HG03039 (cell line): Measurements from ENCODE around the gene STPG2.
A peak's percentile ranks its signal among the peaks of the same experiment; 100 is the strongest.

Experiments
- ATAC-seq: cut with Tn5 transposase; IDR thresholded peaks from one replicate; pipeline ENCODE4 v1.9.1; 2021; ENCODE audit warnings: mild to moderate bottlenecking, moderate library complexity; ENCODE audit not compliant: unreplicated experiment

STPG2 gene

GRCh38 chr4:98143001-98143899 lies at the start of gene STPG2:
STPG2 (minus strand) TSS chr4:98143476.
- peak; percentile 100 for ATAC-seq

DNA sequence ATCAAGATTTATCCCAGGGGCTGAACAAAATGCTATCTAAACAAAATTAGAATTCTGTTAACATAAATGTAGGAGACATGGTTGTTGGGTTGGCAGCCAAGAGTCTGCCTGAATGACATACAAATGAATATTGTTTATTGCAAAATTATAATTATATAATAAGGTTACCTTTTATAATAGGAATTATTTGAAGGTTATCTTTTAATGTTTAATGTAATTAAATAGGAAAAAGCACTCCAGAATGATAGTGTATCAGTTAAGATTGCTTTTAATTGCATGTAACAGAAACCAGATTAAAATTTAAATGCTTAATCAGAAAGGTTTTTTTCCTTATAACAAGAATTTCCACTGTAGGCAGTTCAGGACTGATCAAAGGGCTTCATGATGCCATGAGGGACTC lies 42.0 kb upstream of the STPG2 start:
- no peak for ATAC-seq

DNA sequence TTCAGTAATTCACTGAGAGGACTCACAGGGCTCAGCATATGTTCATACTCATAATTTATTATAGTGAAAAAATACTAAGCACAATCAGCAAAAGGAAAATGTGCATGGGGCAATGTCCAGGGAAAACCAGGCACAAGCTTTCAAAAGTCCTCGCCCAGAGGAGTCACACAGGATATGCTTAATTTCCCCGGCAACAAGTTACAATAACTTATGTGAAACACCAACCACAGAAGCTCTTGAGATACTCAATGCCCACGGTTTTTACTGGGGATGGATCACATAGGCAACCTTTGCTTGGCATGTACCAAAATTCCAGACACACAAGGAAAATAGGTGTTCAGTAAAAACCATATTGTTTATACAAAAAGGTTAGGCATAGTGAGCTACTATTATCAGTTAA lies 38.5 kb upstream of the STPG2 start:
- ATAC-seq, result peak; percentile 58

DNA sequence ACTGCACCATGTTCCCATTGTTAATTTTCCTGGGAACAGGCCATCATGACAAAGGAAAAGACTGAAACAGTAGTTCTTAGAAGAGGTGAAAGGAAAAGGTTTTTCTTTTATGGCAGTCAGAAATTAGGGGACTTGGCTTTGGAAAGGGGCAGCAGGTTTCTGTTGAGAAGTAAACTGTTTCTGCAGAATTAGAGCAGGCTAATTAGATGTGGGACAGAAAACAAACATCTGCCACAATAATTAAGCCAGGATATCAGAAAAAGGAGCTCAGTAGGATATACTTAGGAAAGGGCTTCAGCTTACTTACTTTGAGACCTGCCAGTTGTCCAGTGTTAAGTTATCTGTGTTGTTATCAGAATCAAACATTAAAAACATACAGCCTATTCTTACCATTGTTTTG lies 36.7 kb upstream of the STPG2 start:
- ATAC-seq, result no peak

- no peak for ATAC-seq
Observed at GRCh38 chr4:98176531-98176930, 33.3 kb upstream of the STPG2 start.

GRCh38 chr4:98170035-98170434 lies 26.8 kb upstream of the STPG2 start:
- ATAC-seq, result no peak

GRCh38 chr4:98166731-98167041 lies 23.4 kb upstream of the STPG2 start:
- ATAC-seq, result no peak

- no peak for ATAC-seq
Observed at GRCh38 chr4:98166025-98166730, 22.9 kb upstream of the STPG2 start.

GRCh38 chr4:98162696-98163095 lies 19.4 kb upstream of the STPG2 start:
- no peak for ATAC-seq

GRCh38 chr4:98151145-98151924 lies 8.1 kb upstream of the STPG2 start:
- peak; percentile 50 for ATAC-seq

- ATAC-seq, result no peak
Observed at GRCh38 chr4:98150092-98150761, 7.0 kb upstream of the STPG2 start.

DNA sequence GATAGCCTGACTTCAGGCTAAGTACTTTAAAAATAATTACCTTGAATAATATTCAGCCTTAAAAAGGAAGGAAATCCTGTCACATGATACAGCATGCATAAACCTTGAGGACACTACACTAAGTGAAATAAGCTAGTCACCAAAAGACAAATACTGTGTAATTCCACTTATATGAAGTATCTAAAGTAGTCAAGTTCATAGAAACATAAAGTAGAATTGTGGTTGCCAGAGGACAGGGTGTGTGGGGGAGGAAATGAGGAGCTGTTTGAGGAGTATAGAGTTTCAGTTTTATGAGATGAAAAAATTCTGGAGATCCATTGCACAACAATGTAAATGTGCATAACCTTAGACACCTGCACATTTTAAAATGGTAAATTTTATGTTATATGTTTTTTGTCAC lies 5.6 kb upstream of the STPG2 start:
- no peak for ATAC-seq

DNA sequence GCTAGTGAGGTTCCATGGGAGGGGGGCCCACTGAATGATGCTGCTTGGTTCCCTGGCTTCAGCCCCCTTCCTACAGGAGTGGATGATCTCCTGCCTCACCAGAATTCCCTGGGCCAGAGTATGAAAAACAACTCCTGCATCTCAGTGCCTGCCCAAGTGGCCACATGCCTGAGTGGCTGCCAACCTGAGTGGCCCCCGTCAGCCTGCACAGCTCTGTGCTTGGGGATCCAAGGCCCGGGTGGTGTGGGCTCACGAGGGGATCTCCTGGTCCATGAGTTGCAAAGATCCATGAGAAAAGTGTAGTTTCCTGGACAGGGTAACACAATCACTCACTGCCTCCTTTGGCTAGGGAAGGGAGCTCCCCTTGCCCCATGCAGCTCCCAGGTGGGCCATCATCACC lies 17.1 kb downstream of the STPG2 start:
- no peak for ATAC-seq

DNA sequence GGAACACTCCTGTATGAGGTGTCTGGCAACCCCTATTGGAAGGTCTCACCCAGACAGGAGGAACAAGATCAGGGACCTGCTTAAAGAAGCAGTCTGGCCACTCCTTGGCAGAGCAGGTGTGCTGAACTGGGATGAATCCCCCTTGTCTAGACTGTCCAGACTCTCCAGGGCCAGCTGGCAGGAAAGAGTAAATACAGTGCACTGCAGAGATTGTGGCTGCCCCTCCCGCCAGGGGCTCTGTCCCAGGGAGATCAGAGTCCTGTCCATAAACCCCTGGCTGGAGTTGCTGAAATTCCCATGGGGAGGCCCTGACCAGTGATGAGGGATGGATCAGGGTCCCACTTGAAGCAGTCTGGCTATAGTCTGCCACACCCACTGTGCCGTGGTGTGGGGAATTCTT lies 17.7 kb downstream of the STPG2 start:
- ATAC-seq, result no peak

DNA sequence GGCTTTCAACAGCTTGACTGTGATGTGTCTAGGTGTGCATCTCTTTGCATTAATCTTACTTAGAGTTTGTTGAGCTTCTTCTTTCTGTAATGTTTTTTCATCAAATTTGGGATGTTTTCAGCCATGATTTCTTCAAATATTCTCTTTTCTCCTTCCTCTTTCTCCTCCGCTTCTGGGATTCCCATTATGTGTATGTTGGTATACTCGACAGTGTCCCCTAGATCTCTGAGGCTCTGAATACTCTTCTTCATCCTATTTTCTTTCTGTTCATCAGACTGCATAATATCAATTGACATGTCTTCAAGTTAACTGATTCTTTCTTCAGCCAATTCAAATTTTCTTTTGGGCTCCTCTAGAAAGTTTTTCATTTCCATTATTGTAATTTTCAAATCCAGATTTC lies 25.9 kb downstream of the STPG2 start:
- no peak for ATAC-seq

DNA sequence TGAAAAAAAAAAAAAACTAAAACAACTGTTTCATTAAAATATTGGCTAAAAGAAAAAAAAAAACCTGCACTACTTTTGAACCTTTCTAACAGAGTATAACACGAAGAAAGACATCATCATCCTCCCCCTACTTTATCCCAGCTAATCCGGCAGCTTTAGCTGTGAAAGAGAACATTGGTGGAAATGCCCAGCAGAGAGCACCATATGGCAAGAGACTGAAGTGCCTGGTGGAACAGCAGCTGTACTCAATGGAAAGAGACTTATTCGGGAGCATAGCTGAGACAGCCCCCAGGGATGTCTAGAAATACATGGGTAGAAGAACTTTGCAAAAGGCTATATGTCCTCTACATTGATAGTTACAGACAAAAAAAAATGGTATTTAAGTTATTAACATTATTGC lies 30.3 kb downstream of the STPG2 start:
- no peak for ATAC-seq

DNA sequence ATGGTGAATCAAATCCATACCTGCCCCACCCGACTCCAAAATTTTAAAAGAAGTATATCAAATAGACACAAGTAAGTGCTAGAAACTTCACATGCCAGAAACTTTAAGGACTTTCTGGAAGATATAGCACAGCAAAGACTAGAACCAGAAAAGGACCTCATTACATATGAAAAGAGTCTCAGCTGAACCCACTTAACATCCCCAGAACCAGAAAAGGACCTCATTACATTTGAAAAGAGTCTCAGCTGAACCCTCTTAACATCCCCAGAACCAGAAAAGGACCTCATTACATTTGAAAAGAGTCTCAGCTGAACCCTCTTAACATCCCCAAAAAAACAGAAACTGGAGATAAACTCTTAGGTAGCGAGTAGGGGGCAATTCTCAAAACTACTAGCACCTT lies 32.3 kb downstream of the STPG2 start:
- no peak for ATAC-seq

DNA sequence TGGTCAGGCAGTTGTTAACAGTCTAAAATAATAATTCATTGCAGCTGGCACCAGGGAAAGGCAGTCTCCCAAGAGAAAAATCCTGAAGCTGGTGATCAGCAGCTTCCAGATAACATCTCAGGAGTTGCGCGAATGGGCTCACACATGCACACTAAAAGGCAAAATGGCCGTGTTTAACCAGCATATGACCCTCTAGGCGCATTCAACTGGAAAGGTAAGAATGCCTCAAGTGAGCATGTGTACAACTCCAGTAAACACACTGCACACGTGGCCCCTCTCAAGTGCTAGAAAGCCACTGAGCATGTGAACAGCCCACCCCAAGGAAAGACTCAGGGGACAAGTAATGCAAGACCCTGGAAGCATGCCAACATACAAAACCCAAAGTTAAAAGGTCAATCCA lies 33.1 kb downstream of the STPG2 start:
- no peak for ATAC-seq

DNA sequence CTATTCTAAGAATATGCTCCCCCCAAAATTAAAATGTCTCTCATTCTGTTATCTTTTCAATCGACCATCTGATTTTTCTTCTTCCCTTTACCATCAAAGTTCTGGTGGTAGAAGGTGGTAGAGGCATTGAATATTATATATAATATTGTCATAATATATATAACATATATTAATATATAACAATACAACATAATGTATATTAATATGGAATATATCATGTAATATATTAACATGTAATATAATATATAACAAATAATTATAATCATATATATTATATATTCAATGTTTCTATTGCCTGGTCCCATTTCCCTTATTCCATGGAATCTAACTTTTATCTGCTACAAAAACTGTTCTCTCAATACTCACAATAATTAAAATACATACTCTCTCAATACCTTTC lies 40.6 kb downstream of the STPG2 start:
- no peak for ATAC-seq

DNA sequence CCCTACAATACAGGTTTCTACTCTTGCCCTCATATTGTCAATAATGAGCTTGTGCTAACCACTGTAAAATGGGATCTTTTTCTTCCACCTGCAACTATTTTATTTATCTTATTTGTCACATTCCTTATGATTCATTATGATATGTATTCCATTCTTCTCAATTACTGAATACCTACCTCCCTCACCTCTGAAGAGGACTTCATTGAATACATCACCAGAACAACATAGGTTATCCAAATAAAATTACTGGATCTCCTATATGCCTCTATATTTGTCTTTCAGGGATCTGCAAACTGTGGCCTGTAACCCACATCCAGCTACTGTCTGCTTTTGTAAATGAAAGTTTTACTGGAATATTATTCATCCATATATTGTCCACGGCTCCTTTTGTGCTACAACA lies 41.3 kb downstream of the STPG2 start:
- no peak for ATAC-seq

- no peak for ATAC-seq
Observed at GRCh38 chr4:98098764-98099163, 44.5 kb downstream of the STPG2 start.
